GM18909 (cell line): Measurements from ENCODE around the gene UGP2.
A peak's percentile ranks its signal among the peaks of the same experiment; 100 is the strongest.
"Not testable (repeated sequence)": the region's sequence is repeated elsewhere in the genome, so short reads cannot be mapped to it uniquely, and the experiment has no call there.

Experiments used
- ATAC-seq: cut with Tn5 transposase; IDR thresholded peaks from one replicate; pipeline ENCODE4 v1.9.1; 2021; ENCODE audit warnings: mild to moderate bottlenecking; ENCODE audit not compliant: unreplicated experiment, poor library complexity

UGP2 gene

DNA sequence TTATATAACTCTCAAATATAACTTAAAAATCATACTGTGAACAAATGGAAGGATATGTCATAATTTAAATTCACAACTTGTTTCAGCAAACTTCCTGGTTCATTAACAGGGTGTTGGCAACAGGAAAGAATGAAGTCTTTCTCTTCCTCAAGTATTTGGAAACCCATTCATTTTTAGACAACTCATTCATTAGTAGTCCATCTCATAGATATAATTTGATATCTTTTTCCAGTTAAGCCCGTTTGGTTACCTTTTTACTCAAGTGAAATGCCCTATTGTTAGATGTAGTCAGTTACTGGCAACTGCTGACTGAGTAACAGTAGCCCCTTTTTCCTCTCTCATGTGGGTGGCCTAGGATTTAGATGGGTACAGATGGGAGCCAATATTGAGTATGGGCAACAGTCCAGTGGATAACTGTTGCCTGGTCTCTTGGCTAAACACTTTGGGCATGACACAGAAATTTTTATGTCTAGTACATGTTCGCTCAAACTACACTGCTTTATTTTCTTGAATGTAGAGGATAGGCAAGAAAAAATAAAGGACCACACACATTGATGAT lies 4.6 kb upstream of the UGP2 start:
- no peak for ATAC-seq

DNA sequence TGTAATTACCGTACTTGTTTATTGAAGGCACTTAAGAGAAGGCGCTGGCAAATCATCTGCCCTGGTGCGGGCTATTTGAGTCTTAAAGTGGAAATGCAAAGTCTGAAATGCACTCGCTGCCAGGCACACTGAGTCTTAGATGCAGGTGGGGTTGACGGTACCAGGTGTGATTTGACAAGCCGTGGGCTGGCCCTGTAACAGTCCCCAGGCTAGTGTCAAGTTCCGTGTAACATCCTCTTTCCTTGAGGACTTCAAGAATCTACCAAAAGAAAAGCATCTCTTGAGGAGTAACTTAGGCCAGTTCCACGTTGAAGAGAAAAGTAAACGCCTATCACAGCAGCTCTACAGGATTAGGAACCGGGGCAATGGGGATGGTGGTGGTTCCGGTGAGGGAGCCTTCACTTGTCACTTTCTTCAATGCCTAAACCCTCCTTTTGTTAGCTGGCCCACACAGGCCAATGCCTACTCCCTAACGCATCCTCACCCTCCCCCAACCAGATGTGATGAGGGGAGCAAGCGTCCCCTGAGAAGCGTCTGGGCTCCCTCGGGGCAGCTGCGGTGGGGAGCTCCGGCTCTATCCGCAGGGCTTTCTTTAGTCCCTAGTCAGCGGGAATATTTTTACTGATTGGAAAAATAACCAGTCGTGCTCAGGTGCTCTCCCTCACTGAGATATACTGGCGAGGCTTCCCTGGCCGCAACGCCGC lies 1.5 kb upstream of the UGP2 start:
- peak; percentile 35 for ATAC-seq

DNA sequence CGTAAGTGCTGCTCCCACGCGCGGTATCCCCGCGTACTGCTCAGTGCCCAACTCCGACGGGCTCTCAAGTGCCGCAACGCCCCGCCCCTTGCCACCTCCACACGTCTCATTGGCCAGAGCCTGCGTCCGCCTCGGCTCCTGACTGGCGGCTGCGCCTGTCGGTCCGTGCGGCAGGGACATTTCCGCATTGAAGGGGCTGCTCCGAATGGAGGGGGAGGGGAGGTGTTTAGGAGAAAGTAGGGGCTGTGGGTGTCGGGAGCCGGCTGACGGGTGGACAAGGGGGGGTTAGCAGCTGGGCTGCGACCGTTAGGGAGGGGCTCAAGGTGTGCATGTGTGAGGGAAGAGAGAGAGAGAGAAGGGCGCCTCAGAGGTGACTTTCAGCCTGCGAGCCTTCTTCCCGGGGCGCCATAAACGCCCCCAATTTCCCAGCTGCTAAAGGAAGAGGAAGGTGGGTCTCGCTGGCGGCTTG lies 877 bp upstream of the UGP2 start:
- ATAC-seq = peak; percentile 94

GRCh38 chr2:63842149-63843061 lies 709 bp downstream of the UGP2 start:
- ATAC-seq = no peak

DNA sequence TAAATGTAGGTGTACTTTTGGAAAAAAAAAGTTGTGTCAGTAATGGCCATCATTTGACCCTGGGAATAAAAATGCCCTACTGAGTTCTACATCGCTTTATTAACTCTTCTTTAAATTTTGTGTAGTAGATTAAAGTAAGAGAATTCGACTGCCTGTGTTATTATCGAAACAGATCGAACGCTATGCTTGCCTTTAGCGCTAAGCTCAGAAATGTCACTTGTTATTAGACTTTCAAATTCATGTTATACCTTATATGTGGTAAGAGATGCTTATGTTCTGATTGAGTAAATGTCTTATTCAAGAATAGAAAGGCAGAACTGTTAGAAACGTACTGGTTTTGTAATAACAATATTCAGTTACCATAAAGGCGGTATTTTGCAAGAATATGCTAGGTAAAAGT lies 1.4 kb downstream of the UGP2 start:
- no peak for ATAC-seq

GRCh38 chr2:63843791-63844190 lies 2.1 kb downstream of the UGP2 start:
- ATAC-seq = no peak

GRCh38 chr2:63844616-63845015 lies 2.9 kb downstream of the UGP2 start:
- ATAC-seq = no peak

- no peak for ATAC-seq
Measured at GRCh38 chr2:63845866-63846265, 4.2 kb downstream of the UGP2 start.

DNA sequence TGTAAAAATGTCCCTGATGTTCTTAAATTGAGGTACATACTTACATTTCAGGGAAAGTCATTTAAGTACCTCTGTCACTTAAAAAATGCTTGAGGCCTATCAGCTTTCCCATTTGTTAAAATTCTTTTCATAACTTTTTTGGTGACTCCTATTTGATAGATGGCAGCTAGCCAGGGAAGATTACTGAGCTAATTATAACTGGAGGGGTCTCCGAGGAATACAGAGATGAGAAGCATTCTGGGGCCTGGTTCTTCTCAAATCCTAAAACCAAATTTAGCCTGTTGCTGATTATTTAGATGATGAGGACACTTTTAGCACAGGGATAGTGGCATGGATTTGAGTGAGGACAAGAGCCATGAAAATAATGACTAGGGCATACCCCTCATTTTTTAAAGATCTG lies 4.8 kb downstream of the UGP2 start:
- no peak for ATAC-seq

DNA sequence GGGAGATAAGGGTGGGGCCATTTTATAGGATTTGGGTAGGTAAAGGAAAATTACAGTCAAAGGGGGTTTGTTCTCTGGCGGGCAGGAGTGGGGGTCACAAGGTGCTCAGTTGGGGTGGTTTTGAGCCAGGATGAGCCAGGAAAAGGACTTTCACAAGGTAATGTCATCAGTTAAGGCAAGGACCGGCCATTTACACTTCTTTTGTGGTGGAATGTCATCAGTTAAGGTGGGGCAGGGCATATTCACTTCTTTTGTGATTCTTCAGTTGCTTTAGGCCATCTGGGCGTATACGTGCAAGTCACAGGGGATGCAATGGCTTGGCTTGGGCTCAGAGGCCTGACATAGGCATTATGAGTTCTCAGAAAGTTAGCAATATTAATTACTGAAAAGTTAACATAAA lies 5.9 kb downstream of the UGP2 start:
- not testable (repeated sequence) for ATAC-seq

- no peak for ATAC-seq
Measured at GRCh38 chr2:63849381-63850203, 7.9 kb downstream of the UGP2 start.

DNA sequence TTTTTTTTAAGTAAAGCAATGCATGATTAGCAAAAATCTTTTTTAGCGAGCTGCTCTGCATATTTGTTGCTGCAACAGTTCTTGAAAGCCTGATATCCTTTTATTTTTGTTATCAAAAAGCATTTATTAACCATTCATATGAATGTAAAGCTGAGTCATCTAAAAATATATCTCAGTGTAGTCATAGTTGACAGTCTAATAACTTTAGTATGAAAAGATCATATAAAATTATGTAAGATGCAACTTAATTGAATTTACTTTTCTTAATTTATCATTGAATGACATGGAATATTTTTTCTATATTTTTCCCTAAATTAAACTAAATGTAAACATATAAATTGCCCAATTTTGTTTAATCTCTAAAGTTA lies 8.5 kb downstream of the UGP2 start:
- no peak for ATAC-seq

- no peak for ATAC-seq
Measured at GRCh38 chr2:63850649-63851048, 9.0 kb downstream of the UGP2 start.

DNA sequence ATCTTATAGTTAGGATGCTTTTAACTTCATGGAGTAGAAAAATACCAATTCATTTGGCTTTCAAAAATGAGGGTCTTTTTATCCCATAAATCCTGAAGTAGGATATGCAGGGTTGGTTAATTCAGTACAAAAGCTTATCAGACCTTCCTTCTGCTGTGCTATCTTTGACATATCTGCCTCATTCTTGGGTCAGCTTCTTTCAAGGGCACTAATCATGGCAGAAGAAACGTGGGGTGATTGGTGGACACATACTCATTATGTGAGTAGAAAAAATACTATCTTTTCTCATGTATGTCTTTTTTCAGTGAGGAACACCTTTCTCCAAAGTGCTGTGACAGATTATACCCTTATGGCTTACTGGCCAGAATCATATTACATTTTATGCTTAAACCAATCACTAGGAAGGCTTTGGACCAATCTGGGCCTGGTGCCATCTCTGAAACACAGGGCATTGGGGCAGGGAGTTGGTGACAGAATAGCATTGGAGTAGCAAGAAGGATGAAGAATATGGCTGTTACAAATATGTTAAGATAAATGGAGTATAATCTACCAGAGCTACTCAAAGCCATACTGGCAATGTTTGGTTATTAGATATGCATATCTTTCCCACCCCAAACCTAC lies 10.1 kb downstream of the UGP2 start:
- ATAC-seq = no peak

DNA sequence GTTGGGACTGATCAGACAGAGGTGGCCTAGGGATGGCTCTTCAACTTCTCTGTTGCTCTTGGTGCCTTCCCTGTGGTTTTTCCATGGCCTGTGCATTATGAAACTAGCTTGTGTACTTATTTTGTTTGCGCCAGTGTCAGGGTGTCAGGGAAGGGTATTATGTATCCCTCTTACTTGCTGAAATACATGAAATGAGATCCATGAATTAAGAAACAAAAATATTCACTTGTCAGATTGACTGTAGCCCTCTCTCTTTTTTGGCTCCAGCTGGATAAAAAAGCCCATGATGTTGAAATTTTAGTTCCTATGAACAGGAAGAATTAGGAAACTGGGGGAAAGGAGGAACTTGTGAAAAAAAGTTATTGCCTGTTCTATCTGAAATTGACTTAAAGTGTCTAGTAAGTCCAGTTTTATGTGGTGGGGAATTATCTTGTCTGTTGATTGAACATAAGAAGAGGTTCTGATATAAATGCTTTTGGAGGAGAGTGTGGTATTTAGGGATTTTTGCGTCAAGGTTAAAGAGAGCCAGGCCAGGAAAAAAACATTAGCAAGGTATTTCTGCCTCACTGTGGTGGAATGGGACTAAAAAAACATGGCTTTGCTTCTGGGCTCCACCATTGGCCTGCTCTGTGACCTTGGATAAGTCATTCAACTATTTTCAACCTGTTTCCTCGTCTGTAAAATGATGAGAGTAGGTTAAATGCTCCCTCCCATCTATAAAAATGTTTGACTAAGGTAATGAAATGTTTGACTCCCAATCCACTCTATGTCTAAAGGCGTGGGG lies 12.0 kb downstream of the UGP2 start:
- no peak for ATAC-seq

- ATAC-seq = no peak
Measured at GRCh38 chr2:63855418-63856302, 14.0 kb downstream of the UGP2 start.

- ATAC-seq = no peak
Measured at GRCh38 chr2:63856303-63856603, 14.6 kb downstream of the UGP2 start.

GRCh38 chr2:63858291-63858690 lies 16.6 kb downstream of the UGP2 start:
- no peak for ATAC-seq
